Choroid plexus epithelial cell (primary cell): ENCODE data around the gene THPO.
"Not testable (repeated sequence)": the region's sequence is repeated elsewhere in the genome, so short reads cannot be mapped to it uniquely, and the experiment has no call there.

Experiments
- DNase-seq: peaks from one replicate; pipeline ENCODE4 v3.0.0-alpha.2; 2010; ENCODE audit warnings: low read depth
- H3K4me3 ChIP-seq: 2 replicates; pipeline ENCODE4 v1.5.1; 2011; ENCODE audit warnings: low read depth, mild to moderate bottlenecking, control low read depth, low read length, moderate library complexity
- TF ChIP-seq, protein P1 (sequence below): conservative IDR thresholded peaks from 2 replicates; pipeline ENCODE4 v1.5.1; 2011; ENCODE audit warnings: low read depth, mild to moderate bottlenecking, control low read depth, inconsistent platforms, low read length, moderate library complexity

THPO gene

DNA sequence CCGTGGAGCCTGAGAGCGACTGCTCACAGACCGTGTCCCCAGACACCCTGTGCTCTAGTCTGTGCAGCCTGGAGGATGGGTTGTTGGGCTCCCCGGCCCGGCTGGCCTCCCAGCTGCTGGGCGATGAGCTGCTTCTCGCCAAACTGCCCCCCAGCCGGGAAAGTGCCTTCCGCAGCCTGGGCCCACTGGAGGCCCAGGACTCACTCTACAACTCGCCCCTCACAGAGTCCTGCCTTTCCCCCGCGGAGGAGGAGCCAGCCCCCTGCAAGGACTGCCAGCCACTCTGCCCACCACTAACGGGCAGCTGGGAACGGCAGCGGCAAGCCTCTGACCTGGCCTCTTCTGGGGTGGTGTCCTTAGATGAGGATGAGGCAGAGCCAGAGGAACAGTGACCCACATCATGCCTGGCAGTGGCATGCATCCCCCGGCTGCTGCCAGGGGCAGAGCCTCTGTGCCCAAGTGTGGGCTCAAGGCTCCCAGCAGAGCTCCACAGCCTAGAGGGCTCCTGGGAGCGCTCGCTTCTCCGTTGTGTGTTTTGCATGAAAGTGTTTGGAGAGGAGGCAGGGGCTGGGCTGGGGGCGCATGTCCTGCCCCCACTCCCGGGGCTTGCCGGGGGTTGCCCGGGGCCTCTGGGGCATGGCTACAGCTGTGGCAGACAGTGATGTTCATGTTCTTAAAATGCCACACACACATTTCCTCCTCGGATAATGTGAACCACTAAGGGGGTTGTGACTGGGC lies 33.3 kb downstream of the THPO start:
- no peak for DNase-seq
- TF ChIP-seq, protein P1, sequence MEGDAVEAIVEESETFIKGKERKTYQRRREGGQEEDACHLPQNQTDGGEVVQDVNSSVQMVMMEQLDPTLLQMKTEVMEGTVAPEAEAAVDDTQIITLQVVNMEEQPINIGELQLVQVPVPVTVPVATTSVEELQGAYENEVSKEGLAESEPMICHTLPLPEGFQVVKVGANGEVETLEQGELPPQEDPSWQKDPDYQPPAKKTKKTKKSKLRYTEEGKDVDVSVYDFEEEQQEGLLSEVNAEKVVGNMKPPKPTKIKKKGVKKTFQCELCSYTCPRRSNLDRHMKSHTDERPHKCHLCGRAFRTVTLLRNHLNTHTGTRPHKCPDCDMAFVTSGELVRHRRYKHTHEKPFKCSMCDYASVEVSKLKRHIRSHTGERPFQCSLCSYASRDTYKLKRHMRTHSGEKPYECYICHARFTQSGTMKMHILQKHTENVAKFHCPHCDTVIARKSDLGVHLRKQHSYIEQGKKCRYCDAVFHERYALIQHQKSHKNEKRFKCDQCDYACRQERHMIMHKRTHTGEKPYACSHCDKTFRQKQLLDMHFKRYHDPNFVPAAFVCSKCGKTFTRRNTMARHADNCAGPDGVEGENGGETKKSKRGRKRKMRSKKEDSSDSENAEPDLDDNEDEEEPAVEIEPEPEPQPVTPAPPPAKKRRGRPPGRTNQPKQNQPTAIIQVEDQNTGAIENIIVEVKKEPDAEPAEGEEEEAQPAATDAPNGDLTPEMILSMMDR = no peak
- no peak overlapping the region for H3K4me3 ChIP-seq

DNA sequence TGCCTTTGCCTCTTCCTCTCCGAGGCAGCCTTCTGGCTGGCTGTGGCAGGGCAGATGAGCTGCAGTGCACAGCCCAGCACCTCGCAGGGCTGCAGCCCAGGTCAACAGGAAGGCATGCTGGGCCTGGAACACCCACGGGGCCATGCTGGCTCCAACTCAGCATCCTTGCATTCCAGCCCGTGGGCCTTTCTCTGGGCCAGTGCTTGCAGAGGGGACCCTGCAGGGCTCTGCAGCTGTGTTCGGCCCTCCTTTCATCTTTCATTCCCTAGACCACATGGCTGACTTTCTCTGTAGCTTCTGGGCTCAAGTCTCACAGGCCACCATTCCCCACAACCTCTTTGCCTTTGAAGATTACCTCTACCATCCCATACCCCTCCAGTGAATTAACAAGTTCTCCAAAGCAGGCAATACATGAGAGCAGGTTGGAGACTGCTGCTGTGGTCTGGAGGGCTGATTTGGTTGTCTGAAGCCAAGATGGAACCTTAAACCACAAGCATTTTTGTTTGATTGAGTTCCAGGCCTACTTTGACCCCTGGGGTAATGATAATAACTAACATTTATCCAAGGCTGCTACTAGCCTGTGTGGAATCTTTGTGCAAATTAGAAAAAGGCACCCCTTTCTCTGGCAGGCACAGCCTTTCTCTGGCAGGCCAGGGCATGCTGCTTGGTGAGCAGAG lies 34.7 kb downstream of the THPO start:
- H3K4me3 ChIP-seq = no peak overlapping the region
- peak; percentile 70 for DNase-seq
- TF ChIP-seq, protein P1 = no peak

DNA sequence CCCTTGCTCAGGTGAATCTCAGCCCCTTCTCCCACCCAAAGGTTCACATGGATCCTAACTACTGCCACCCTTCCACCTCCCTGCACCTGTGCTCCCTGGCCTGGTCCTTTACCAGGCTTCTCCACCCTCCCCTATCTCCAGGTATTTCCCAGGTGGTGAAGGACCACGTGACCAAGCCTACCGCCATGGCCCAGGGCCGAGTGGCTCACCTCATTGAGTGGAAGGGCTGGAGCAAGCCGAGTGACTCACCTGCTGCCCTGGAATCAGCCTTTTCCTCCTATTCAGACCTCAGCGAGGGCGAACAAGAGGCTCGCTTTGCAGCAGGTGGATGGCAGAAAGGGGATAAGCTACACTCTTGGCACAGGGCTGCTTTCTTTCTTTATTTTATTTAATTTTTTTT lies 36.1 kb downstream of the THPO start:
- TF ChIP-seq, protein P1 = no peak
- H3K4me3 ChIP-seq = no peak overlapping the region
- no peak for DNase-seq

DNA sequence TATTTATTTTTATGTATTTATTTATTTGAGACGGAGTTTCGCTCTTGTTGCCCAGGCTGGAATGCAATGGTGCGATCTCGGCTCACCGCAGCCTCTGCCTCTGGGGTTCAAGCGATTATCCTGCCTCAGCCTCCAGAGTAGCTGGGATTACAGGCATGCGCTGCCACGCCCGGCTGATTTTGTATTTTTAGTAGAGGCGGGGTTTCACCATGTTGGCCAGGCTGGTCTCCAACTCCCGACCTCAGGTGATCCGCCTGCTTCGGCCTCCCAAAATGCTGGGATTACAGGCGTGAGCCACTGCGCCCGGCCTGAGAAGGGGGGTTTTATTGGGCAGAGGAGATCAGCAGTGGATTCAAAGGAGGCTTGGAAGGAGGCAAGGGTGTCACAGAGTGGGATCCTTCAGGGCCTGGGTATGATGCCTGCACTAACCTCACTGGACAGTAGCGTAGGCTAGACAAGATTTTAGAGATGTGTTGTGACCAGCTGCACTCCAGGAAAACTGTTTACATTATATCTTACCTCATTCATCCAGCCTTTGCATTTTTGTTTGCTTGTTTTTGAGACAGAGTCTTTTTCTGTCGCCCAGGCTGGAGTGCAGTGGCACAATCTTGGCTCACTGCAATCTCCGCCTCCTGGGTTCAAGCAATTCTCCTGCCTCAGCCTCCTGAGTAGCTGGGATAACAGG lies 38.4 kb downstream of the THPO start:
- H3K4me3 ChIP-seq, DNase-seq: not testable (repeated sequence)

DNA sequence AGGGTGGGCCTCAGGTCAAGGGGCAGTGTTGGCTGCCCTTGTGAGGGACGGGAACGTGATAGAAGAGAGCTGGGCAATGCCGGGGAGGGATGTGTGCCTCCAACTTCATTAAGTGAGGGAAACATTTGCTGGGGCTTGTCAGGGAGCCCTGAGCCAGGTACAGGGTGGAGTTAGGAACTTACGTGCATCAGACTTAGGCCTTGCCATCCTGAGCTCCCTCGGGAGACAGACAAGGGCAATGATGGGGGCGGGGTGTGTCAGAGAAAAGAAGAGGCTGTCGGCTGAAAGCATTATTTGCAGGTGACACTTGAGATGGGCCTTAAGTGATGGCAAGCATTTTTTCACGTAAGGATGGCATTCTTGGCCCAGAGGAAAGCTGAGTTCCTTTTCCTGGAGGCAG lies 39.0 kb downstream of the THPO start:
- TF ChIP-seq, protein P1 = no peak
- DNase-seq = no peak
- peak overlapping the region; percentile 36 for H3K4me3 ChIP-seq

DNA sequence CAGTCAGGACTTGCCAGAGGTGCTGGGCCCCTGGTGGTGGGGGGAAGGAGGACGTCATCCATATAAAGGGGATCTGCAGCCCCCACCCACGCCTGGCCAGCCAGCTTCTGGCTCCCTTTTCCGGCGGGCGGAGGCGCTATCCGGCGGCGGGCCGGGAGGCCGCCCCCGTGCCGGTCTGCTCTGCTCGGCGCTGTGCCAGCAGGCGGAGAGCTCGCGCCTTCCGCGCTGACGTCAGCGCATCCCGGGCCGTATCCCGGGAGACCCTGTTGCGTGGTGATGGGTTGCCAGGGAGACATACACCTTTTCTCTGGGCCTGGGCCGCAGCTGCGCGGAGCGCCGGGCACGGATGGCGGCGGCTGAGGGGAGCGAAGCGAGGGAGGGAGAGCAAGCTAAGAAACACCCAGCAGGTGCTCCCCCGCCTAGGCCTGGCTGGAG lies 39.5 kb downstream of the THPO start:
- H3K4me3 ChIP-seq = peak overlapping the region; percentile 38
- TF ChIP-seq, protein P1 = no peak
- peak; percentile 88 for DNase-seq

DNA sequence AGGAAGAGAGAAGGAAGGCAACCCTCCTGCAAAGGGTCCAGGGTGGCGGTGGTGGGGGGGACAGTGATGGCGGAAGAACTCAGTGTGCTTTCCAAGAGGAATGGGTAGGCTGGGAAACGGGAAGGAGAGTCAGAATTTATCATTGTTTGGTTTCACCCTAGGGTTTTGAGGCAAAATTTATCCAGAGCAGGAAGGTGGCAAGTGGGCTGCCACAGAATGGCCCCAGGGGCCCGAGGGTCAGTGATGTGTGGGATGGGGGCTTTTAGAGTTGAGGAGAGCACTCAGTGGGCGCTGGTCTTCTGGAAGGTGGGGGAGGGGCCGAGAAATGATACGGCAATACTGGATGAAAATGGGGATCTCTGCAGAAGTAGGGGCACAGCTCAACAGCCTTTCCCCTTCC lies 40.0 kb downstream of the THPO start:
- TF ChIP-seq, protein P1 = no peak
- DNase-seq = no peak
- H3K4me3 ChIP-seq = peak overlapping the region; percentile 38
